ENCODE data around the gene WWC2. TPM values are rescaled to one million over a fixed set of nuclear protein-coding genes. Genes with fewer than 3 reads are reported as not detected.

WWC2 gene
- total and polyA plus RNA-seq, 10 donors, result 1.4 to 32.0 (median 19.3) TPM

- Histone ChIP-seq H3K9me3 (no peaks in the 10 kb centered on the region), H3K4me3 (no peak overlapping the region), H3K27ac (no peak overlapping the region), H3K27me3 (replicated peaks in 1 of 7) (no peaks in the 10 kb centered on the region), H3K36me3 (no peaks in the 10 kb centered on the region), H3K4me1 (no peaks in the 10 kb centered on the region)
- intact Hi-C loops (cut with DNase I; ENCODE audit: low total_unique reads), result no loop called here
- no peak for DNase-seq
- TF ChIP-seq, protein P1, sequence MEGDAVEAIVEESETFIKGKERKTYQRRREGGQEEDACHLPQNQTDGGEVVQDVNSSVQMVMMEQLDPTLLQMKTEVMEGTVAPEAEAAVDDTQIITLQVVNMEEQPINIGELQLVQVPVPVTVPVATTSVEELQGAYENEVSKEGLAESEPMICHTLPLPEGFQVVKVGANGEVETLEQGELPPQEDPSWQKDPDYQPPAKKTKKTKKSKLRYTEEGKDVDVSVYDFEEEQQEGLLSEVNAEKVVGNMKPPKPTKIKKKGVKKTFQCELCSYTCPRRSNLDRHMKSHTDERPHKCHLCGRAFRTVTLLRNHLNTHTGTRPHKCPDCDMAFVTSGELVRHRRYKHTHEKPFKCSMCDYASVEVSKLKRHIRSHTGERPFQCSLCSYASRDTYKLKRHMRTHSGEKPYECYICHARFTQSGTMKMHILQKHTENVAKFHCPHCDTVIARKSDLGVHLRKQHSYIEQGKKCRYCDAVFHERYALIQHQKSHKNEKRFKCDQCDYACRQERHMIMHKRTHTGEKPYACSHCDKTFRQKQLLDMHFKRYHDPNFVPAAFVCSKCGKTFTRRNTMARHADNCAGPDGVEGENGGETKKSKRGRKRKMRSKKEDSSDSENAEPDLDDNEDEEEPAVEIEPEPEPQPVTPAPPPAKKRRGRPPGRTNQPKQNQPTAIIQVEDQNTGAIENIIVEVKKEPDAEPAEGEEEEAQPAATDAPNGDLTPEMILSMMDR (IDR thresholded peaks at IDR 0.05 in 8 of 11, conservative IDR thresholded peaks at IDR 0.05 in 3 of 11), result no peak
- TF ChIP-seq POLR2A (IDR thresholded peaks at IDR 0.05), result no peak
- TF ChIP-seq POLR2AphosphoS5 (IDR thresholded peaks at IDR 0.05), result no peak
Measured at GRCh38 chr4:183132865-183133264, 33.8 kb downstream of the WWC2 start.

- H3K4me1 ChIP-seq, result peaks cover 0 to 8% (median under 1%) of the 10 kb centered on the region in 6 donors
- no peak for DNase-seq
- WGBS, 5 donors, result 88 to 94% (median 90%) methylated on average over 3 of the region's 3 CpGs
- no peak overlapping the region for H3K27ac ChIP-seq
- TF ChIP-seq, protein P1 (IDR thresholded peaks at IDR 0.05 in 8 of 11, conservative IDR thresholded peaks at IDR 0.05 in 3 of 11), result no peak
- no peak for TF ChIP-seq POLR2AphosphoS5 (IDR thresholded peaks at IDR 0.05)
- TF ChIP-seq POLR2A (IDR thresholded peaks at IDR 0.05), result no peak
- no peak overlapping the region for H3K4me3 ChIP-seq
- intact Hi-C loops (cut with DNase I; ENCODE audit: low total_unique reads), result no loop called here
- no peaks in the 10 kb centered on the region for H3K9me3 ChIP-seq
- no peaks in the 10 kb centered on the region for H3K36me3 ChIP-seq
- no peaks in the 10 kb centered on the region for H3K27me3 ChIP-seq (replicated peaks in 1 of 7)
Measured at GRCh38 chr4:183136855-183137254, 37.8 kb downstream of the WWC2 start.

GRCh38 chr4:183139058-183139750 is 40.1 kb downstream of the WWC2 start:
- H3K27me3 ChIP-seq (replicated peaks in 1 of 7), result no peaks in the 10 kb centered on the region
- intact Hi-C loops (cut with DNase I; ENCODE audit: low total_unique reads), result no loop called here
- peaks cover 0 to 28% (median 9%) of the 10 kb centered on the region in 6 donors for H3K4me1 ChIP-seq
- no peak overlapping the region for H3K4me3 ChIP-seq
- no peaks in the 10 kb centered on the region for H3K36me3 ChIP-seq
- no peaks in the 10 kb centered on the region for H3K9me3 ChIP-seq
- H3K27ac ChIP-seq, result no peak overlapping the region
- DNase-seq, result no peak
- no peak for TF ChIP-seq POLR2A (IDR thresholded peaks at IDR 0.05)
- TF ChIP-seq, protein P1 (IDR thresholded peaks at IDR 0.05 in 8 of 11, conservative IDR thresholded peaks at IDR 0.05 in 3 of 11), result no peak
- TF ChIP-seq POLR2AphosphoS5 (IDR thresholded peaks at IDR 0.05), result no peak
- WGBS, 5 donors, result 82 to 99% (median 93%) methylated on average over 4 of the region's 4 CpGs

GRCh38 chr4:183139972-183140570 is 41.0 kb downstream of the WWC2 start:
- Histone ChIP-seq H3K36me3 (no peaks in the 10 kb centered on the region), H3K4me1 (peaks cover 0 to 37% (median 10%) of the 10 kb centered on the region in 6 donors), H3K27me3 (replicated peaks in 1 of 7) (no peaks in the 10 kb centered on the region), H3K9me3 (no peaks in the 10 kb centered on the region), H3K4me3 (no peak overlapping the region), H3K27ac (no peak overlapping the region)
- intact Hi-C loops (cut with DNase I; ENCODE audit: low total_unique reads), result no loop called here
- TF ChIP-seq, protein P1 (IDR thresholded peaks at IDR 0.05 in 8 of 11, conservative IDR thresholded peaks at IDR 0.05 in 3 of 11), result no peak
- no peak for TF ChIP-seq POLR2A (IDR thresholded peaks at IDR 0.05)
- 86 to 93% (median 90%) methylated on average over 9 of the region's 9 CpGs for WGBS, 5 donors
- no peak for DNase-seq
